GM12878 (cell line): Measurements from ENCODE around the gene IFNL3. TPM values are rescaled to one million over a fixed set of nuclear protein-coding genes. Genes with fewer than 3 reads are reported as not detected.

ENCODE experiments used
- ATAC-seq: fragments of 200-7000 bp; cut with Tn5 transposase; 3 replicates; pipeline ENCODE4 v1.9.1; 2020; ENCODE audit warnings: mild to moderate bottlenecking, moderate library complexity
- BruUV-seq: library from RNA; stranded (reverse); fragments of 400-500 nt; replicated peaks from 2 replicates; lab custom pipeline; 2021; lab: Mats Ljungman, UMichigan
- CTCF ChIA-PET: fragments of 300-600 bp; sonication (Branson Sonifier 250); formaldehyde crosslinking; extraction: SDS; loops from one replicate; lab custom pipeline; 2021; ENCODE audit warnings: inconsistent platforms; lab: Yijun Ruan, JAX
- POLR2A ChIA-PET: fragments of 350-600 bp; formaldehyde crosslinking; extraction: SDS; loops from one replicate; lab custom pipeline; 2021; ENCODE audit warnings: inconsistent platforms; lab: Charles Lee
- RAD21 ChIA-PET: fragments of 300-600 bp; sonication (Branson Sonifier 250); formaldehyde crosslinking; loops from one replicate; lab custom pipeline; 2023; ENCODE audit warnings: antibody characterized with exemption; ENCODE audit not compliant: unreplicated experiment; lab: Charles Lee
- SMC1A ChIA-PET: fragments of 300-600 bp; sonication (Branson Sonifier 250); formaldehyde crosslinking; loops from one replicate; lab custom pipeline; 2023; ENCODE audit not compliant: unreplicated experiment, uncharacterized antibody; lab: Charles Lee
- DNase-seq: peaks from one replicate; pipeline ENCODE4 v3.0.0-alpha.2; 2011; ENCODE audit warnings: low read depth, low spot score
- FAIRE-seq: peaks from 3 replicates; lab custom pipeline; 2011; peaks lifted over from hg19 to GRCh38; lab: Jason Lieb, UNC
- H2AFZ ChIP-seq: 2 replicates; pipeline ENCODE4 v1.6.0; 2011; ENCODE audit warnings: low read depth, low read length, control low read depth; ENCODE audit not compliant: control insufficient read depth
- H3K27ac ChIP-seq: 2 replicates; pipeline ENCODE4 v1.5.1; 2011; ENCODE audit warnings: control low read depth; ENCODE audit not compliant: control insufficient read depth, insufficient read depth
- H3K27me3 ChIP-seq, 2 experiments: replicated peaks in 1 of 2; 2 replicates each; pipeline versions ENCODE4 v1.6.0 to v1.6.1; 2011; ENCODE audit warnings: low read length in 1 of 2; ENCODE audit not compliant: control insufficient read depth in 2 of 2, insufficient read depth in 2 of 2
- H3K36me3 ChIP-seq, 2 experiments: 2 replicates each; pipeline ENCODE4 v1.5.1; 2011; ENCODE audit warnings: low read length in 1 of 2; ENCODE audit not compliant: control insufficient read depth in 2 of 2, insufficient read depth in 2 of 2
- H3K4me1 ChIP-seq: 2 replicates; pipeline ENCODE4 v1.6.1; 2011; ENCODE audit warnings: mild to moderate bottlenecking, low read length, moderate library complexity, mixed read lengths; ENCODE audit not compliant: control insufficient read depth, insufficient read depth
- H3K4me2 ChIP-seq: 2 replicates; pipeline ENCODE4 v1.6.0; 2011; ENCODE audit warnings: control low read depth; ENCODE audit not compliant: control insufficient read depth, insufficient read depth
- H3K4me3 ChIP-seq: fragments of 200-600 bp; sonication (generic); 2 replicates; pipeline ENCODE4 v1.5.1; 2016
- H3K79me2 ChIP-seq: 2 replicates; pipeline ENCODE4 v1.6.0; 2011; ENCODE audit warnings: low read length; ENCODE audit not compliant: control insufficient read depth, insufficient read depth
- H3K9ac ChIP-seq: 2 replicates; pipeline ENCODE4 v1.8.0; 2011; ENCODE audit warnings: low read length, control low read depth, mixed read lengths; ENCODE audit not compliant: control insufficient read depth, insufficient read depth
- H3K9me3 ChIP-seq: replicated peaks from 3 replicates; pipeline ENCODE4 v1.5.1; 2011; ENCODE audit warnings: mild to moderate bottlenecking, low read length; ENCODE audit not compliant: control insufficient read depth, insufficient read depth
- H4K20me1 ChIP-seq: 2 replicates; pipeline ENCODE4 v1.6.0; 2011; ENCODE audit not compliant: control insufficient read depth, insufficient read depth
- BCLAF1 ChIP-seq: fragments of 450-650 bp; IDR thresholded peaks from 2 replicates; pipeline ENCODE4 v1.6.1; 2017; ENCODE audit warnings: antibody characterized with exemption, mild to moderate bottlenecking, moderate library complexity
- SUZ12 ChIP-seq: fragments of 200-600 bp; sonication (generic); IDR thresholded peaks from one replicate; pipeline ENCODE4 v1.6.1; 2018; ENCODE audit warnings: antibody characterized with exemption, mild to moderate bottlenecking; ENCODE audit not compliant: unreplicated experiment
- ZZZ3 ChIP-seq: IDR thresholded peaks from 2 replicates; pipeline ENCODE4 v1.6.1; 2011; ENCODE audit warnings: low read depth; ENCODE audit not compliant: control insufficient read depth, insufficient read length
- WGBS: methylation state at CpG from one replicate; pipeline ENCODE4 v1.1.6; 2016; ENCODE audit warnings: low lambda C conversion rate; ENCODE audit not compliant: insufficient replicate concordance, insufficient coverage; ENCODE audit errors: missing lambda C conversion rate; 5-methylcytosine and 5-hydroxymethylcytosine counted together
- in situ Hi-C: fragments of 300-500 bp; cut with MboI; formaldehyde crosslinking; loops from 9 replicates; pipeline ENCODE4 v1.14.3; 2018; ENCODE audit warnings: mixed read lengths
- intact Hi-C: fragments of 100-400 bp; cut with micrococcal nuclease; formaldehyde crosslinking; loops from one replicate; pipeline ENCODE4 v1.14.2; 2022; ENCODE audit not compliant: unreplicated experiment
- polyA plus RNA-seq, 11 experiments: library from polyadenylated mRNA; depleted of rRNA in 4 of 11; unstranded in 6 of 11; stranded (reverse) in 5 of 11; fragments of >200 nt; fragmentation: Nextera tagmentation in 4 of 11; fragmentation: Illumina TruSeq in 1 of 11; extraction: Ambion mirVana in 4 of 11; extraction: Trizol in 1 of 11; gene quantifications; 1 replicate in 1 of 11; 2 replicates in 10 of 11; pipeline versions ENCODE4 v1.2.1 to v1.2.3, GENCODE V29; 2011 to 2016; ENCODE audit warnings: inconsistent platforms in 2 of 11, missing spikeins in 2 of 11, low read depth in 1 of 11
- total RNA-seq, 4 experiments: library from RNA; depleted of rRNA in 3 of 4; stranded (reverse); fragments of >200 nt in 3 of 4; fragmentation: Illumina TruSeq in 1 of 4; extraction: Trizol in 1 of 4; gene quantifications; 2 replicates each; pipeline versions ENCODE4 v1.2.1 to v1.2.3, GENCODE V29; 2013 to 2021

The IFNL3 gene
- total and polyA plus RNA-seq, 10 of the 15 experiments (the other 5 are each of a cell fraction or from before 2014, with no cell fraction given), result not detected

GRCh38 chr19:39197808-39198207 is 47.0 kb downstream of the IFNL3 start (continued):
- no peak for TF ChIP-seq ZZZ3

- H4K20me1 ChIP-seq, result no peaks in the 10 kb centered on the region
- SMC1A ChIA-PET, result no interaction called here
- RAD21 ChIA-PET, result interaction anchor here (0.9 kb wide), 1 partner anchor 75 kb away, joined by 4 read pairs; no protein-coding TSS in a partner anchor
- intact Hi-C loops, result no loop called here
- 9% methylated on average over 48 of the region's 51 CpGs for WGBS
- no peaks in the 10 kb centered on the region for H3K4me1 ChIP-seq
- no peak within 1 kb of the TSS for H2AFZ ChIP-seq
- H3K9me3 ChIP-seq, result no peaks in the 10 kb centered on the region
- no peaks in the 10 kb centered on the region for H3K79me2 ChIP-seq
- POLR2A ChIA-PET, result no interaction called here
- H3K36me3 ChIP-seq, result no peaks in the 10 kb centered on the region
- H3K9ac ChIP-seq, result no peak within 1 kb of the TSS
- no peak within 1 kb of the TSS for H3K4me3 ChIP-seq
- no peak for DNase-seq
- FAIRE-seq, result no peak
- peak within 1 kb of the TSS; percentile 12 for H3K4me2 ChIP-seq
- CTCF ChIA-PET, result no interaction called here
- H3K27ac ChIP-seq, result no peak within 1 kb of the TSS
- no TSS peak for BruUV-seq
- TF ChIP-seq BCLAF1 (no peak), SUZ12 (peak; percentile 40)
- ATAC-seq, result no peak
- H3K27me3 ChIP-seq, result peaks cover 3 to 5% of the 10 kb centered on the region in 2 experiments; a peak in 2 of 4 replicates
- in situ Hi-C loops, result no loop called here
Measured at GRCh38 chr19:39196860-39197562, 47.8 kb downstream of the IFNL3 start, which contains the start of gene NCCRP1. Gene NCCRP1, plus strand, starts transcription at chr19:39196964. Its CDS starts 19 bp downstream, at chr19:39196983.
